ENCODE data around the gene RAB3B.

DNA sequence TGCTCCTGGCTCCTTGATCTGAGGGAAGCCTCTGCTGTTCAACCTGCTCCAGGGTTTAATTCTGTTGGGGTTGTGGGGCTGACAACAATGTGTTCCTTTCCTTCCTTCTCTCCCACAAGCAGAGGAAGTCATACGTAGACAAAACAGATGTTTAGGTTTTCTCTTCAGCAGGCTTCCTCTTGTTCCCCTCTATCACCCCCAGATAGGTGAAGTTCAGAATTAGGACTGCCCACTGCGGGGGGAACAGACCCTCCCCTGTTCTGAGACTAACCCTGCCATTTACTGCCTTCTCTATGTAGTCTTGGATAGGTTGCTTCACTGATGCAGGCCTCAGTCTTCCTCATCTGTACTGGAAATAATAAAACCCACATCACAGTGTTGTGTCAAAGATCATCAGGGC, 82.0 kb downstream of the RAB3B start:
- TF ChIP-seq EP300 (IDR thresholded peaks at IDR 0.05; ENCODE audit: low read depth), result no peak
- no peak for TF ChIP-seq POLR2AphosphoS5 (IDR thresholded peaks at IDR 0.05)
- TF ChIP-seq, protein P1, sequence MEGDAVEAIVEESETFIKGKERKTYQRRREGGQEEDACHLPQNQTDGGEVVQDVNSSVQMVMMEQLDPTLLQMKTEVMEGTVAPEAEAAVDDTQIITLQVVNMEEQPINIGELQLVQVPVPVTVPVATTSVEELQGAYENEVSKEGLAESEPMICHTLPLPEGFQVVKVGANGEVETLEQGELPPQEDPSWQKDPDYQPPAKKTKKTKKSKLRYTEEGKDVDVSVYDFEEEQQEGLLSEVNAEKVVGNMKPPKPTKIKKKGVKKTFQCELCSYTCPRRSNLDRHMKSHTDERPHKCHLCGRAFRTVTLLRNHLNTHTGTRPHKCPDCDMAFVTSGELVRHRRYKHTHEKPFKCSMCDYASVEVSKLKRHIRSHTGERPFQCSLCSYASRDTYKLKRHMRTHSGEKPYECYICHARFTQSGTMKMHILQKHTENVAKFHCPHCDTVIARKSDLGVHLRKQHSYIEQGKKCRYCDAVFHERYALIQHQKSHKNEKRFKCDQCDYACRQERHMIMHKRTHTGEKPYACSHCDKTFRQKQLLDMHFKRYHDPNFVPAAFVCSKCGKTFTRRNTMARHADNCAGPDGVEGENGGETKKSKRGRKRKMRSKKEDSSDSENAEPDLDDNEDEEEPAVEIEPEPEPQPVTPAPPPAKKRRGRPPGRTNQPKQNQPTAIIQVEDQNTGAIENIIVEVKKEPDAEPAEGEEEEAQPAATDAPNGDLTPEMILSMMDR (IDR thresholded peaks at IDR 0.05), result no peak

Measured in transverse colon (tissue), 4 donors.